HepG2 (cell line): ENCODE results near the gene GNAI2. TPM values are rescaled to one million over a fixed set of nuclear protein-coding genes. Genes with fewer than 3 reads are reported as not detected.

Experiments
- AGO1 ChIP-seq: fragments of 200-400 bp; formaldehyde crosslinking; IDR thresholded peaks from 2 replicates; pipeline ENCODE4 v1.6.1; 2017; ENCODE audit warnings: mild to moderate bottlenecking, low read depth, low read length, moderate library complexity; ENCODE audit not compliant: poor library complexity, severe bottlenecking
- CC2D1A ChIP-seq: sonication (generic); formaldehyde crosslinking; IDR thresholded peaks from 2 replicates; pipeline ENCODE4 v1.8.1; 2023; ENCODE audit warnings: mild to moderate bottlenecking, missing genetic modification reagents
- HCFC1 ChIP-seq: fragments of 150-350 bp; IDR thresholded peaks from 2 replicates; pipeline ENCODE4 v1.6.1; 2014; ENCODE audit warnings: low read depth, low read length
- KDM1A ChIP-seq: IDR thresholded peaks from 2 replicates; pipeline ENCODE4 v1.6.1; 2016; ENCODE audit warnings: missing compliant biosample characterization
- MYC ChIP-seq: sonication (generic); formaldehyde crosslinking; IDR thresholded peaks from 2 replicates; pipeline ENCODE4 v1.9.0; 2021; ENCODE audit warnings: missing genetic modification reagents, borderline replicate concordance
- NCOA2 ChIP-seq: sonication (generic); formaldehyde crosslinking; IDR thresholded peaks from 2 replicates; pipeline ENCODE4 v1.8.0; 2022; ENCODE audit warnings: inconsistent platforms
- ONECUT2 ChIP-seq: sonication (generic); formaldehyde crosslinking; IDR thresholded peaks from 2 replicates; pipeline ENCODE4 v1.4.0; 2020; ENCODE audit warnings: missing genetic modification reagents
- SAFB2 ChIP-seq: sonication (generic); formaldehyde crosslinking; IDR thresholded peaks from 2 replicates; pipeline ENCODE4 v1.5.1; 2020; ENCODE audit warnings: missing genetic modification reagents, low read depth, mild to moderate bottlenecking, borderline replicate concordance
- SP140L ChIP-seq: sonication (generic); formaldehyde crosslinking; IDR thresholded peaks from 2 replicates; pipeline ENCODE4 v1.4.0; 2020; ENCODE audit warnings: missing genetic modification reagents, borderline replicate concordance
- SRSF9 ChIP-seq: fragments of 200-400 bp; formaldehyde crosslinking; IDR thresholded peaks from 2 replicates; pipeline ENCODE4 v1.6.1; 2018; ENCODE audit warnings: borderline replicate concordance, mild to moderate bottlenecking, low read depth, low read length; ENCODE audit not compliant: insufficient read depth, poor library complexity, severe bottlenecking
- TBX2 ChIP-seq: sonication (generic); formaldehyde crosslinking; IDR thresholded peaks from 2 replicates; pipeline ENCODE4 v1.5.0; 2020; ENCODE audit warnings: missing genetic modification reagents, mild to moderate bottlenecking, borderline replicate concordance
- ZFP82 ChIP-seq: sonication (generic); formaldehyde crosslinking; IDR thresholded peaks from 2 replicates; pipeline ENCODE4 v1.5.1; 2020; ENCODE audit warnings: mild to moderate bottlenecking, missing genetic modification reagents, borderline replicate concordance
- ZHX2 ChIP-seq, 2 experiments: sonication (generic) in 1 of 2; formaldehyde crosslinking in 1 of 2; IDR thresholded peaks; 2 replicates each; pipeline versions ENCODE4 v1.6.1 to v1.9.0; 2014 to 2022; ENCODE audit warnings: antibody characterized with exemption in 1 of 2, borderline replicate concordance in 1 of 2, inconsistent platforms in 1 of 2, low read depth in 1 of 2, missing genetic modification reagents in 1 of 2
- ZIK1 ChIP-seq: sonication (generic); formaldehyde crosslinking; IDR thresholded peaks from 2 replicates; pipeline ENCODE4 v1.5.0; 2020; ENCODE audit warnings: mild to moderate bottlenecking, low read depth, missing genetic modification reagents, borderline replicate concordance
- ZMAT5 ChIP-seq: sonication (generic); formaldehyde crosslinking; IDR thresholded peaks from 2 replicates; pipeline ENCODE4 v1.5.0; 2020; ENCODE audit warnings: mild to moderate bottlenecking, low read depth, missing genetic modification reagents, borderline replicate concordance
- ZNF264 ChIP-seq: sonication (generic); formaldehyde crosslinking; IDR thresholded peaks from 2 replicates; pipeline ENCODE4 v1.4.0; 2020; ENCODE audit warnings: missing genetic modification reagents
- ZNF333 ChIP-seq: sonication (generic); formaldehyde crosslinking; IDR thresholded peaks from 2 replicates; pipeline ENCODE4 v1.4.0; 2020; ENCODE audit warnings: mild to moderate bottlenecking, missing genetic modification reagents, borderline replicate concordance
- ZNF468 ChIP-seq: sonication (generic); formaldehyde crosslinking; IDR thresholded peaks from 2 replicates; pipeline ENCODE4 v1.8.0; 2022; ENCODE audit warnings: mild to moderate bottlenecking, moderate library complexity, missing genetic modification reagents
- ZNF790 ChIP-seq: sonication (generic); formaldehyde crosslinking; IDR thresholded peaks from 2 replicates; pipeline ENCODE4 v1.8.0; 2022; ENCODE audit warnings: missing genetic modification reagents, mild to moderate bottlenecking, borderline replicate concordance
- ZNF83 ChIP-seq: sonication (generic); formaldehyde crosslinking; IDR thresholded peaks from 2 replicates; pipeline ENCODE4 v1.4.0; 2020; ENCODE audit warnings: missing genetic modification reagents, mild to moderate bottlenecking, borderline replicate concordance
- polyA plus RNA-seq, 8 experiments: library from polyadenylated mRNA; depleted of rRNA in 3 of 8; stranded (reverse) in 7 of 8; unstranded in 1 of 8; fragments of >200 nt; fragmentation: Illumina TruSeq in 4 of 8; extraction: Trizol in 4 of 8; gene quantifications; 2 replicates each; pipeline versions ENCODE4 v1.2.1 to v1.2.3, GENCODE V29; 2011 to 2016; ENCODE audit warnings: low read depth in 4 of 8, missing spikeins in 1 of 8, mixed read lengths in 1 of 8; ENCODE audit not compliant: insufficient read depth in 1 of 8
- total RNA-seq, 5 experiments: library from RNA; depleted of rRNA; stranded (reverse); fragments of >200 nt; fragmentation: Illumina TruSeq; extraction: Trizol; gene quantifications; 2 replicates each; pipeline ENCODE4 v1.2.3, GENCODE V29; 2016; ENCODE audit warnings: low read depth in 1 of 5
- TF ChIP-seq, protein P1 (sequence below): sonication (generic); formaldehyde crosslinking; IDR thresholded peaks from 2 replicates; pipeline ENCODE4 v1.5.0; 2020; ENCODE audit warnings: missing genetic modification reagents, mild to moderate bottlenecking, borderline replicate concordance
- TF ChIP-seq, protein P2 (sequence below): IDR thresholded peaks from 2 replicates; pipeline ENCODE4 v1.6.1; 2016; ENCODE audit warnings: mild to moderate bottlenecking, missing biosample characterization, missing genetic modification reagents

GNAI2 gene
- total and polyA plus RNA-seq, 2 of the 13 experiments (the other 11 are each of a cell fraction or from before 2014, with no cell fraction given): 51.1 to 66.2 TPM

- peak; percentile 96 for TF ChIP-seq NCOA2 (CRISPR knock-in tag)
- TF ChIP-seq ZIK1 (CRISPR knock-in tag): no peak
- TF ChIP-seq CC2D1A (CRISPR knock-in tag): no peak
- no peak for TF ChIP-seq AGO1
- TF ChIP-seq ZNF468 (CRISPR knock-in tag): no peak
- no peak for TF ChIP-seq SP140L
- TF ChIP-seq ZMAT5 (CRISPR knock-in tag): no peak
- no peak for TF ChIP-seq ZHX2 (IDR thresholded peaks at IDR 0.05; ENCODE audit: low read depth)
- 0 out of 2 replicates have a peak, but pooled peaks have one; percentile 43 for TF ChIP-seq ZHX2 (CRISPR knock-in tag; IDR thresholded peaks at IDR 0.05; ENCODE audit: borderline replicate concordance)
- peak; percentile 56; the same call in 1 of the 2 replicates for TF ChIP-seq ONECUT2 (CRISPR knock-in tag)
- no peak; the same call in 1 of the 2 replicates for TF ChIP-seq ZNF790 (CRISPR knock-in tag)
- TF ChIP-seq, protein P1, sequence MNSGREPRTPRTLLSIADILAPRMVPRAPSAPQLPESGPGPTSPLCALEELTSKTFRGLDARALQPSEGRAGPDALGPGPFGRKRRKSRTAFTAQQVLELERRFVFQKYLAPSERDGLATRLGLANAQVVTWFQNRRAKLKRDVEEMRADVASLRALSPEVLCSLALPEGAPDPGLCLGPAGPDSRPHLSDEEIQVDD: no peak
- TF ChIP-seq ZNF264 (CRISPR knock-in tag): peak; percentile 87
- no peak for TF ChIP-seq KDM1A (CRISPR knock-in tag)
- TF ChIP-seq TBX2 (CRISPR knock-in tag): peak; percentile 97
- no peak for TF ChIP-seq ZNF83
- TF ChIP-seq, protein P2, sequence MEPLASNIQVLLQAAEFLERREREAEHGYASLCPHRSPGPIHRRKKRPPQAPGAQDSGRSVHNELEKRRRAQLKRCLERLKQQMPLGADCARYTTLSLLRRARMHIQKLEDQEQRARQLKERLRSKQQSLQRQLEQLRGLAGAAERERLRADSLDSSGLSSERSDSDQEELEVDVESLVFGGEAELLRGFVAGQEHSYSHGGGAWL (CRISPR knock-in tag): no peak
- no peak for TF ChIP-seq ZFP82 (CRISPR knock-in tag)
- no peak for TF ChIP-seq SAFB2 (CRISPR knock-in tag)
- 0 out of 2 replicates have a peak, but pooled peaks have one; percentile 55 for TF ChIP-seq ZNF333 (CRISPR knock-in tag)
- no peak for TF ChIP-seq HCFC1
- peak; percentile 68; the same call in 1 of the 2 replicates for TF ChIP-seq MYC (CRISPR knock-in tag)
- TF ChIP-seq SRSF9: no peak
Measured at GRCh38 chr3:50208677-50209344, 27.2 kb upstream of the GNAI2 start (continued).
